Measurements from ENCODE around the gene BLOC1S3.

Gene BLOC1S3

GRCh38 chr19:45137179-45137761 is 41.3 kb upstream of the BLOC1S3 start:
- no peak for TF ChIP-seq CTCF (IDR thresholded peaks at IDR 0.05)

GRCh38 chr19:45138303-45138751 is 40.3 kb upstream of the BLOC1S3 start:
- TF ChIP-seq CTCF (IDR thresholded peaks at IDR 0.05), result no peak

- no peak for TF ChIP-seq CTCF (IDR thresholded peaks at IDR 0.05)
Observed at GRCh38 chr19:45139286-45140143, 39.1 kb upstream of the BLOC1S3 start.

GRCh38 chr19:45140144-45140503 is 38.5 kb upstream of the BLOC1S3 start:
- TF ChIP-seq CTCF (IDR thresholded peaks at IDR 0.05), result no peak

GRCh38 chr19:45140533-45140932 is 38.1 kb upstream of the BLOC1S3 start:
- no peak for TF ChIP-seq CTCF (IDR thresholded peaks at IDR 0.05)

GRCh38 chr19:45141203-45141900 is 37.2 kb upstream of the BLOC1S3 start:
- TF ChIP-seq CTCF (IDR thresholded peaks at IDR 0.05), result no peak

GRCh38 chr19:45142016-45142725 is 36.4 kb upstream of the BLOC1S3 start:
- TF ChIP-seq CTCF (IDR thresholded peaks at IDR 0.05), result no peak
